ENCODE data around the gene PDE9A. TPM values are rescaled to one million over a fixed set of nuclear protein-coding genes. Genes with fewer than 3 reads are reported as not detected.

The PDE9A gene
- total and polyA plus RNA-seq, 2 donors (not counting 3 experiments of a cell fraction or from before 2014, with no cell fraction given) = 0.28 to 2.2 TPM

GRCh38 chr21:42665484-42665883 is 12.1 kb downstream of the PDE9A start:
- POLR2A ChIA-PET = no interaction called here
- intact Hi-C loops (cut with micrococcal nuclease) = no loop called here
- no peak for TF ChIP-seq JUN (IDR thresholded peaks at IDR 0.05; ENCODE audit: borderline replicate concordance, insufficient read depth, insufficient read length, low read depth)
- TF ChIP-seq, protein P1, sequence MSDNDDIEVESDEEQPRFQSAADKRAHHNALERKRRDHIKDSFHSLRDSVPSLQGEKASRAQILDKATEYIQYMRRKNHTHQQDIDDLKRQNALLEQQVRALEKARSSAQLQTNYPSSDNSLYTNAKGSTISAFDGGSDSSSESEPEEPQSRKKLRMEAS (IDR thresholded peaks at IDR 0.05; ENCODE audit: insufficient read depth, insufficient read length) = no peak
- TF ChIP-seq FOS (IDR thresholded peaks at IDR 0.05; ENCODE audit: borderline replicate concordance, insufficient read depth, low read length) = no peak
- TF ChIP-seq GATA2 (IDR thresholded peaks at IDR 0.05; ENCODE audit: insufficient read depth, insufficient read length, low read depth, low read length) = no peak
- TF ChIP-seq EZH2 (IDR thresholded peaks at IDR 0.05; ENCODE audit: borderline replicate concordance, low read depth, low read length, severe bottlenecking) = no peak
- no peak for TF ChIP-seq POLR2AphosphoS5 (IDR thresholded peaks at IDR 0.05; ENCODE audit: insufficient read depth, low read depth, low read length)
- no peak for TF ChIP-seq POLR2A (IDR thresholded peaks at IDR 0.05; ENCODE audit: low read depth, low read length)
- TF ChIP-seq MYC (IDR thresholded peaks at IDR 0.05; ENCODE audit: low read depth, low read length) = no peak
- TF ChIP-seq, protein P2, sequence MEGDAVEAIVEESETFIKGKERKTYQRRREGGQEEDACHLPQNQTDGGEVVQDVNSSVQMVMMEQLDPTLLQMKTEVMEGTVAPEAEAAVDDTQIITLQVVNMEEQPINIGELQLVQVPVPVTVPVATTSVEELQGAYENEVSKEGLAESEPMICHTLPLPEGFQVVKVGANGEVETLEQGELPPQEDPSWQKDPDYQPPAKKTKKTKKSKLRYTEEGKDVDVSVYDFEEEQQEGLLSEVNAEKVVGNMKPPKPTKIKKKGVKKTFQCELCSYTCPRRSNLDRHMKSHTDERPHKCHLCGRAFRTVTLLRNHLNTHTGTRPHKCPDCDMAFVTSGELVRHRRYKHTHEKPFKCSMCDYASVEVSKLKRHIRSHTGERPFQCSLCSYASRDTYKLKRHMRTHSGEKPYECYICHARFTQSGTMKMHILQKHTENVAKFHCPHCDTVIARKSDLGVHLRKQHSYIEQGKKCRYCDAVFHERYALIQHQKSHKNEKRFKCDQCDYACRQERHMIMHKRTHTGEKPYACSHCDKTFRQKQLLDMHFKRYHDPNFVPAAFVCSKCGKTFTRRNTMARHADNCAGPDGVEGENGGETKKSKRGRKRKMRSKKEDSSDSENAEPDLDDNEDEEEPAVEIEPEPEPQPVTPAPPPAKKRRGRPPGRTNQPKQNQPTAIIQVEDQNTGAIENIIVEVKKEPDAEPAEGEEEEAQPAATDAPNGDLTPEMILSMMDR (IDR thresholded peaks at IDR 0.05; ENCODE audit: extremely low read depth in 1 of 2, insufficient read depth in 1 of 2, low read depth in 1 of 2, low read length in 2 of 2) = no peak
- H3K4me2 ChIP-seq (ENCODE audit: insufficient read depth, low read length) = no peak overlapping the region
- no peaks in the 10 kb centered on the region for H3K27me3 ChIP-seq (ENCODE audit: control insufficient read depth in 2 of 2, insufficient read depth in 2 of 2, low read length in 2 of 2)
- H4K20me1 ChIP-seq (replicated peaks; ENCODE audit: control insufficient read depth, extremely low read depth, insufficient read depth, low read length) = no peaks in the 10 kb centered on the region
- H3K4me3 ChIP-seq (replicated peaks in 1 of 3; ENCODE audit: insufficient read depth in 1 of 3, low read depth in 1 of 3, low read length in 3 of 3) = no peak overlapping the region
- H3K9ac ChIP-seq (replicated peaks; ENCODE audit: extremely low read depth, insufficient read depth, low read length) = no peak overlapping the region
- no peaks in the 10 kb centered on the region for H3K9me3 ChIP-seq (replicated peaks; ENCODE audit: control insufficient read depth, insufficient read depth, low read length)
- CTCF ChIA-PET = no interaction called here
- FAIRE-seq (no peak), DNase-seq (ENCODE audit: low read depth, low spot score) (no peak)
- no peaks in the 10 kb centered on the region for H3K79me2 ChIP-seq (ENCODE audit: control insufficient read depth, insufficient read depth, low read length)
- dilution Hi-C loops (cut with MboI; ENCODE audit: extremely low pct_ligation_motif_present, low sequenced_read_pairs) = no loop called here
- H3K36me3 ChIP-seq (ENCODE audit: control insufficient read depth in 2 of 2, extremely low read depth in 1 of 2, insufficient read depth in 2 of 2, low read length in 2 of 2) = no peaks in the 10 kb centered on the region
- H3K9me1 ChIP-seq (replicated peaks; ENCODE audit: control insufficient read depth, extremely low read depth, insufficient read depth, low read length) = no peaks in the 10 kb centered on the region
- no peaks in the 10 kb centered on the region for H3K4me1 ChIP-seq (ENCODE audit: control insufficient read depth, extremely low read depth, insufficient read depth, low read length)
- no TSS peak for BruUV-seq (replicated peaks)
- no peak overlapping the region for H2AFZ ChIP-seq (ENCODE audit: low read depth, low read length)
- no peak overlapping the region for H3K27ac ChIP-seq (ENCODE audit: insufficient read depth, low read depth, low read length)
